SH-SY5Y (cell line): ENCODE data around the gene C1orf116.

ENCODE experiments used
- GATA2 ChIP-seq: IDR thresholded peaks from 2 replicates; pipeline ENCODE4 v1.6.1; 2011; ENCODE audit warnings: mild to moderate bottlenecking, low read depth, low read length
- GATA3 ChIP-seq: IDR thresholded peaks from 2 replicates; pipeline ENCODE4 v1.6.1; 2011; ENCODE audit warnings: low read depth, mild to moderate bottlenecking, low read length, moderate library complexity

- no peak for TF ChIP-seq GATA2
- no peak for TF ChIP-seq GATA3
Observed at GRCh38 chr1:207000651-207001291, 31.8 kb downstream of the C1orf116 start.
